Bronchial epithelial cell (primary cell): ENCODE measurements around the gene ELOVL6. TPM values are rescaled to one million over a fixed set of nuclear protein-coding genes. Genes with fewer than 3 reads are reported as not detected.
A peak's percentile ranks its signal among the peaks of the same experiment; 100 is the strongest.
"Not testable (repeated sequence)": the region's sequence is repeated elsewhere in the genome, so short reads cannot be mapped to it uniquely, and the experiment has no call there.

Experiments used
- DNase-seq: peaks from one replicate; pipeline ENCODE4 v3.0.0-alpha.2; 2010; ENCODE audit warnings: low read depth
- FAIRE-seq: peaks from 2 replicates; lab custom pipeline; 2011; peaks lifted over from hg19 to GRCh38; lab: Jason Lieb, UNC
- H3K27me3 ChIP-seq: 2 replicates; pipeline ENCODE4 v1.5.1; 2011; ENCODE audit warnings: low read length; ENCODE audit not compliant: control insufficient read depth, insufficient read depth
- H3K36me3 ChIP-seq: 2 replicates; pipeline ENCODE4 v1.5.1; 2011; ENCODE audit warnings: low read length; ENCODE audit not compliant: control insufficient read depth, insufficient read depth
- H3K4me3 ChIP-seq: 2 replicates; pipeline ENCODE4 v1.5.1; 2011; ENCODE audit warnings: mild to moderate bottlenecking, low read depth, low read length, control low read depth
- CTCF ChIP-seq: IDR thresholded peaks from 2 replicates; pipeline ENCODE4 v1.5.1; 2011; ENCODE audit warnings: mild to moderate bottlenecking, moderate library complexity, low read length, control low read depth, inconsistent platforms; ENCODE audit not compliant: insufficient read depth, severe bottlenecking
- total RNA-seq: library from RNA; depleted of rRNA; stranded (reverse); fragments of >200 nt; gene quantifications from 2 replicates; pipeline ENCODE4 v1.2.1, GENCODE V29; 2014

ELOVL6 gene
- total RNA-seq, 1 donor from 2014 or later, result 6.8 TPM

GRCh38 chr4:110163327-110164069, 34.9 kb downstream of the ELOVL6 start:
- Histone ChIP-seq H3K27me3 (no peaks in the 10 kb centered on the region), H3K4me3 (no peak overlapping the region), H3K36me3 (peaks cover 2% of the 10 kb centered on the region)
- FAIRE-seq, result no peak
- DNase-seq, result peak; percentile 84
- TF ChIP-seq CTCF, result no peak

- peaks cover 2% of the 10 kb centered on the region for H3K36me3 ChIP-seq
- DNase-seq, result no peak
- no peak overlapping the region for H3K4me3 ChIP-seq
- no peak for FAIRE-seq
- H3K27me3 ChIP-seq, result no peaks in the 10 kb centered on the region
- TF ChIP-seq CTCF, result no peak
Observed at GRCh38 chr4:110160618-110161017, 37.8 kb downstream of the ELOVL6 start.

- TF ChIP-seq CTCF, result no peak
- Histone ChIP-seq H3K27me3 (no peaks in the 10 kb centered on the region), H3K36me3 (peaks cover 2% of the 10 kb centered on the region), H3K4me3 (no peak overlapping the region)
- no peak for FAIRE-seq
- no peak for DNase-seq
Observed at GRCh38 chr4:110159541-110159940, 38.9 kb downstream of the ELOVL6 start.

- no peak for TF ChIP-seq CTCF
- H3K4me3 ChIP-seq, result no peak overlapping the region
- DNase-seq (no peak), FAIRE-seq (no peak)
- H3K36me3 ChIP-seq, result peaks cover 2% of the 10 kb centered on the region
- H3K27me3 ChIP-seq, result no peaks in the 10 kb centered on the region
Observed at GRCh38 chr4:110157580-110157979, 40.8 kb downstream of the ELOVL6 start.

- FAIRE-seq, H3K36me3 ChIP-seq, H3K4me3 ChIP-seq, H3K27me3 ChIP-seq: not testable (repeated sequence)
- DNase-seq, result peak; percentile 15
Observed at GRCh38 chr4:110157166-110157565, 41.2 kb downstream of the ELOVL6 start.

DNA sequence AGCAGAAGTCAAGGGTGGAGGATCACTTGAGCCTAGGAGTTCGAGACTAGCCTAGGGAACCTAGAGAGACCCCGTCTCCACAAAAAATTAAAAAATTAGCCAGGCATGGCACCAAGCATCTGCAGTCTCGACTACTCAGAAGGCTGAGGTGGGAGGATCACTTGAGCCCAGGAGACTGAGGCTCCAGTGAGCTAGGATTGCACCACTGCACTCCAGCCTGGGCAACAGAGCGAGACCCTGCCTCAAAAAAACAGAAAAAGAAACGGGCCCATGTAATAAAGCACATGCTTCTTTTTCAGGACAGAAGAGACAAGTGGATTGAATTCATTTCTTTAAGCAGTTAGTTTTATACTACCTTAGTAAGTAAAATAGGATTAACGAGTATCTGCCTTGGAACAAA, 42.0 kb downstream of the ELOVL6 start:
- peaks cover 1% of the 10 kb centered on the region for H3K36me3 ChIP-seq
- H3K4me3 ChIP-seq, result no peak overlapping the region
- FAIRE-seq (no peak), DNase-seq (no peak)
- no peaks in the 10 kb centered on the region for H3K27me3 ChIP-seq
- no peak for TF ChIP-seq CTCF
